Kidney epithelial cell (primary cell): ENCODE data around the gene COL18A1. TPM values are rescaled to one million over a fixed set of nuclear protein-coding genes. Genes with fewer than 3 reads are reported as not detected.
"Not testable (repeated sequence)": the region's sequence is repeated elsewhere in the genome, so short reads cannot be mapped to it uniquely, and the experiment has no call there.

Experiments
- DNase-seq: peaks from one replicate; pipeline ENCODE4 v3.0.0-alpha.2; 2010; ENCODE audit warnings: low read depth
- H3K27me3 ChIP-seq: 2 replicates; pipeline ENCODE4 v1.6.0; 2011; ENCODE audit warnings: low read length; ENCODE audit not compliant: control insufficient read depth, insufficient read depth
- H3K36me3 ChIP-seq: 2 replicates; pipeline ENCODE4 v1.5.1; 2011; ENCODE audit warnings: low read length; ENCODE audit not compliant: control insufficient read depth, insufficient read depth
- H3K4me3 ChIP-seq: 2 replicates; pipeline ENCODE4 v1.5.1; 2011; ENCODE audit warnings: low read depth, mild to moderate bottlenecking, control low read depth, low read length
- CTCF ChIP-seq: IDR thresholded peaks from 2 replicates; pipeline ENCODE4 v1.5.1; 2011; ENCODE audit warnings: mild to moderate bottlenecking, moderate library complexity, low read length, control low read depth, inconsistent platforms; ENCODE audit not compliant: insufficient read depth, poor library complexity, severe bottlenecking
- total RNA-seq: library from RNA; depleted of rRNA; stranded (reverse); fragments of >200 nt; gene quantifications from 2 replicates; pipeline ENCODE4 v1.2.3, GENCODE V29; 2015

COL18A1 gene
- total RNA-seq, 1 donor from 2014 or later, result 808 TPM

DNA sequence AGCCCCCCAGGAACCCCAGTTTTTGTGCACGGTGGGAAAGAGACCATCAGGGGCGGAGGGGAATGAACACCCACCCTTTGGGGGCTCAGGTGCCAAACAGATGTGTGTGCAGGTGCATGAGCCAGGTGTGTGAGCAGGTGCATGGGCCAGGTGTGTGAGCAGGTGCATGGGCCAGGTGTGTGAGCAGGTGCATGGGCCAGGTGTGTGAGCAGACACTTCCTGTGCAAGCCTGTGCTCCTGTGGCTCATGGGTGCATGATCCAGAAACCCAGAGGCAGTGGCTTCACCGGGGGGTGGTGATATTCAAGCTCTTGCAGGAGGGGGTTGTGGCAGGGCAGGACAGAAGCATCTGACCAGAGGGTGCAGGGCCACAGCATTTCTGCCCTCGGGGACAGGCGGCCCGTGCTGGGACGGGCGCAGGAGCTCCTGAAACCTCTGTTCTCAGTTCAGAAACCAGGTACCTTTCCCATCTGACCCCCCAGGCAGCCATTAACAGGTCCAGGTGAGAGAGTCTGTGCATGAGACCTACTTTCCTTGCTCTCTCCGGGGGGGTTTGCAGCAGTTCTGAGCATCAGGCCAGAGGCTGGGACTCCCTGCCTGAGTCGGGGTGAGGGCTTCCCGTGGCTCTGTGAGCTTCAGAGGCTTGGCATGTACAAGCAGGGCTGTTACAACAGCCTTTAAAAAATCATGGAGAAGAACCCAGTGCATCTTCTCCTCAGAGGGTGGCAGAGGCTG is 29.1 kb downstream of the COL18A1 start:
- no peak for TF ChIP-seq CTCF
- H3K4me3 ChIP-seq, result no peak overlapping the region
- H3K27me3 ChIP-seq, result no peaks in the 10 kb centered on the region
- no peak for DNase-seq
- H3K36me3 ChIP-seq, result no peaks in the 10 kb centered on the region

- no peak overlapping the region for H3K4me3 ChIP-seq
- no peak for DNase-seq
- no peaks in the 10 kb centered on the region for H3K27me3 ChIP-seq
- no peak for TF ChIP-seq CTCF
- H3K36me3 ChIP-seq, result no peaks in the 10 kb centered on the region
Observed at GRCh38 chr21:45434645-45435217, 29.8 kb downstream of the COL18A1 start.

DNA sequence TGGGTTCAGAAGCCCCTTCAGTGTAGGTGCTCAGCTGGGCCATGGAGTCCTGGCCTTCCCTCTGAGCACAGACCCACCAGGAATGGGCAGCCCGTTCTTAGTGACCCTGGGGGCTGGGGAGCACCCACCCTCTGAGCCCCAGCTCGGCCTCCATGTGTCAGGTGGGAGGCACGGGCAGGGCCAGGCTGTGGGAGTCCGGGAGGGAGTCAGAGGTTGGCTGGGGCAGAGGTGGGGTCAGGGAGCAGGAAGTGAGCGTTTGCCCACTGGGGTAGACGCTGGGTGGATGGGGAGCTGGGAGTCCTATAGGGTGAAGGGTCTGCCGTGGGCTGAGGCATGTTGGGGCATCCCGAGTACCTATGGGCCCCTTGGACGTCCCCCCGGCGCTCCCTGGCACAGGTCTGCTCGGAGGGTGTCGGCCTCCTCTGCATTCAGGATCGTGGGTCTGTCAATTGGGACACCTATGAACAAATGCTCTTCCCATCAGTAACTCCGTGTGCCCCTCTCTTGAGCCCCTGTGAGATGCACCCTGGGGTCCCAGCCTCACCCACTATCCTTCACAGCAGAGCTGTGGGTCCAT is 30.5 kb downstream of the COL18A1 start:
- no peak for DNase-seq
- Histone ChIP-seq H3K36me3 (no peaks in the 10 kb centered on the region), H3K4me3 (no peak overlapping the region), H3K27me3 (no peaks in the 10 kb centered on the region)
- TF ChIP-seq CTCF, result no peak

GRCh38 chr21:45436351-45437065 is 31.5 kb downstream of the COL18A1 start:
- no peak overlapping the region for H3K4me3 ChIP-seq
- no peak for TF ChIP-seq CTCF
- H3K36me3 ChIP-seq, result no peaks in the 10 kb centered on the region
- no peaks in the 10 kb centered on the region for H3K27me3 ChIP-seq
- no peak for DNase-seq

DNA sequence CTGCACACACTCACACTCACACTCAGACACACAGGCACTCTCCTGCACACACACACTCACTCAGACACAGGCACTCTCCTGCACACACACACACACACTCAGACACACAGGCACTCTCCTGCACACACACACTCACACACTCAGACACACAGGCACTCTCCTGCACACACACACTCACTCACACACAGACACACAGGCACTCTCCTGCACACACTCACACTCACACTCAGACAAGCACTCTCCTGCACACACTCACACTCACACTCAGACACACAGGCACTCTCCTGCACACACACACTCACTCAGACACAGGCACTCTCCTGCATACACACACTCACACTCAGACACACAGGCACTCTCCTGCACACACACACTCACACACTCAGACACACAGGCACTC is 32.9 kb downstream of the COL18A1 start:
- H3K27me3 ChIP-seq, DNase-seq, H3K4me3 ChIP-seq, H3K36me3 ChIP-seq: not testable (repeated sequence)
